Putamen (tissue), 1 donor: ENCODE measurements around the gene RTBDN.
A peak's percentile ranks its signal among the peaks of the same experiment; 100 is the strongest.

Experiments
- DNase-seq: peaks from one replicate; pipeline ENCODE4 v3.0.0-alpha.2; 2016; ENCODE audit warnings: low spot score

RTBDN gene

DNA sequence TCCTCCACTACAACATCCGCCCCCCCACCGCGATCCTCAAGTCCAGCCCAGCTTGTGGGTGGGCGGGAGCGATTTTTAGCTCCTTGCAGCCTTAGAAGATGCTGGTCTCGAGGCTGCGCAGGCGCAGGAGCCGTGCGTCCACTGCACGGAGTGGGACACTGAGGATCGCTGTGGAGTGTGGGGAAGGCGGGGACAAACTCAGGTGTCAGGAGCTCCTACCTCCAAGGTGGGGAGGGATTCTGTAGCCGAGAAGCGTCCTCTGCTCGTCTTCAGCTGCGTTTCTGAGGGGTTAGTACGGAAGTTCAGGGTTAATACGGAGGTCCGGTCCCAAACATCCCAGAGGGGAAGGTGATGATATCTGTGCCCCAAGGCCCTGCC, at the start of gene RTBDN:
Gene RTBDN (minus strand): TSS at position 14 of the 378 bp plus-strand sequence. CDS start 4,600 bp downstream, outside the sequence.
- DNase-seq = no peak

DNA sequence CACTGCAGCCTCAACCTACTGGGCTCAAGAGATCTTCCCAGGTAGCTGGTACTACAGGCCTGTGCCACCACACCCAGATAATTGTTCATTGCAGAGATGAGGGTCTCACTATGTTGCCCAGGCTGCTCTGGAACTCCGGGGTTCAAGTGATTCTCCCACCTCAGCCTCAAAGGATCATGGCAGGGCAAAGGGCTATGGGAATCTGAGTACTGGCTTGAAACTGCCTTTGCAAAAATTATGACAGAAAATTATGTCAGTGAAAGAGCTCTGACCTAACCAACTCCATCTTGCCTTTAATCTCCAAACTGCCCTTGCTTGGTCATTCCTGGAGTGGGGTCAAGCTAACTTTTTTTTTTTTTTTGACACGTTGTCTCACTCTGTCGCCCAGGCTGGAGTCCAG, 48.2 kb upstream of the RTBDN start:
- no peak for DNase-seq

DNA sequence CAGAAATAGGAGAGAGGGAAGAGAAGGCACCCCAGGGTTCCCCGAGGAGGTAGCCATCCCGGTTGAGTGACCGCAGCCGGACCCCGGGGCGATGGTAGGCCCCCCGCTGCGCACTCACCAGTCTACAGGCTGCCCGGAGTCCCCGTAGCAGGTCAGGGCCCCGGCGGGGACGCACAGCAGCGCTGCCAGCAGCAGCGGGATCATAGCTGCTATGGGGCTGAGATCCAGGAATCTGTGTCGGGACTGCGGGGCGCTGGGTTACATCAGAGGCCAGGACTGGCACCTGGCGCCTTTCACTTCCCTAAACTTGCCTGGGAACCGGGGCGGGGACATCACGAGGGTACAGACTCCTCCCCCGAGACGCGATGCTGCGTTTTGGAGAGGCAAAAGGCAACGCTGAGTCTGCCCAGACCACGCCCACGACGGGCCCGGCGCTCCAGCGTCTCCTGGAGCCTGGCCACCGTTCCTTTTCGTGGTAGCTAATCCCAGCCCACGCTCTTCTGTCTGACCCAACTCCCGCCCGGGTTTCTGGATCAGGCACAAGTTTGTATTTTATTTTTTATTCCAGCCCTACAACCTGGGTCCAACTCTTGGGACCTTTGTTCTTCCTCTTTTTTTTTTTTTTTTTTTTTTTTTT, 46.9 kb upstream of the RTBDN start, which contains the start of gene DNASE2:
Gene DNASE2 (minus strand): TSS at position 278 of the 637 bp plus-strand sequence. CDS start 74 bp downstream, at position 204.
- peak; percentile 86 for DNase-seq

GRCh38 chr19:12880551-12881171, 46.3 kb upstream of the RTBDN start:
- DNase-seq = no peak

DNA sequence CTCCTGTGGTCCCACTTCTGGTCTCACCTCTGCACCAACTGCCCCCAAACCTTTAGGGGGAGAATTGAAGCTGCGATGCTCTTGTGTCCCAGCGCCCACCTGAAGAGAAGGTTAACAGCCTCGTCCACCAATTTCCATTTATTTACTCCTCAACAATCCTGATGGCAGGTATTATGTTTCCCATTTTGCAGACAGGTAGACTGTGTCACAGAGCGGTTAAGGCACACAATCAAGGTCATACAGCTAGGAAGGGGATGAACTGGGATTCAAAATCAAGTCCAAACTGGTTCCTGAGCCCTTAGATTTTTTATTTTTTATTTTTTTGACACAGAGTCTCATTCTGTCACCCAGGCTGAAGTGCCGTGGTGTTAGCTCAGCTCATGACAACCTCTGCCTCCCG, 40.7 kb upstream of the RTBDN start:
- DNase-seq = no peak

- DNase-seq = no peak
These were observed 39.7 kb upstream of the RTBDN start for GRCh38 chr19:12873891-12874745.

GRCh38 chr19:12872941-12873890, 38.8 kb upstream of the RTBDN start:
- peak; percentile 40 for DNase-seq

DNA sequence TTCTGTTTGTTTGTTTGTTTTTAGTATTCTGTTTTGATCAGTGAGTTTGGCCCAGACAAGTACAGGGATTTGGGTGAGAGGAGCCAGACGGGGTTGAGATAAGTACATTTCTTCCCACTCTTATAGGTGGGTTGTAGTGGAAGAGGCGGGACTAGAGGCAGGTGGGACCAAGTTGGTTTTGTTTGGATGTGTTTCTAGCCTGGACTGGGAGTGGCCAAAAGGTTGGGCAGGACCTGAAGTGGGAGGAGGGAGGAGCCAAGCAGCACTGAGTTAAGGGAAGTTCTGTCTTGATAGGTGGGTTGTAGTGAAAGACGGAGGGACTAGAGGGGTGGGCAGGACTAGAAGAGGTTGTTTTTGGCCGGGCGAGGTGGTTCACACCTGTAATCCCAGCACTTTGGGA, 37.9 kb upstream of the RTBDN start:
- no peak for DNase-seq

DNA sequence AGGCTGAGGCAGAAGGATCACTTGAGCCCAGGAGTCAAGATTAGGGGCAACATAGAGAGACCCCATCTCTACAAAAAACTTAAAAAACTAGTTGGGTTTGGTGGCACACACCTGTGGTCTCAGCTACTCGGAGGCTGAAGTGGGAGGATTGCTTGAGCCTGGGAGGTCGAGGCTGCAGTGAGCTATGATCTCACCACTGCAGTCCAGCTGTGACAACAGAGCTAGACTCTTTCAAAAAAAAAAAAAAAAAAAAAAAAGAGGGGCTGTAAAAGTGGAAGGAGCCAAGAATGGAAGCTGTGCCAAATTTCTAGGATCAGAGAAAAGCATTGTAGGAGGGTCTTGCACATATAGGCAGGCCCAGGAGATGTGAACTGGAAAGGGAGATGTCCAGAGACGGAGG, 37.3 kb upstream of the RTBDN start:
- no peak for DNase-seq

DNA sequence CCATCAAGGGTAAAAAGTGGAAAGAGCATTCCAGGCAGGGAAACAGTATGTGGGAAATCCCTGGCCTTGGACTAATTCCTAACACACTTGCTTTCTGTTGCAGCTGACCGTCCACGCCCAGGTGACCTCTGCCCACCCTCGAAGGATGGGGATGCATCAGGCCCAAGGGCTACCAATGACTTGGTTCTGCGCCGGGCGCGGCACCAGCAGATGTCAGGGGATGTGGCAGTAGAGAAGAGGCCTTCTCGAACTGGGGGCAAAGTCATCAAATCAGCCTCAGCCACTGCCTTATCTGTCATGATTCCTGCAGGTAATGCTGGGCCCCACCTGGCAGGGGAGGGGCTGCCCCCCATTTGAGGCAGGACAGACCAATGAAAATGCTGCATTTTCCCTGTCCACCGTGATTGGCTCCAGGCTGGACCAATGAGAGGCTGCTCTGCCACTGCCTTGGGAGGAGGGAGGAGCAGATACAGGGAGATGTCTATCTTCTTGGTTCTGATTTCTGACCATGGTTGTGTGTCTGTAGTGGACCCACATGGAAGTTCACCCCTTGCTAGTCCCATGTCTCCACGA, 34.2 kb upstream of the RTBDN start:
- no peak for DNase-seq

- no peak for DNase-seq
These were observed 33.0 kb upstream of the RTBDN start for GRCh38 chr19:12867120-12868099.

DNA sequence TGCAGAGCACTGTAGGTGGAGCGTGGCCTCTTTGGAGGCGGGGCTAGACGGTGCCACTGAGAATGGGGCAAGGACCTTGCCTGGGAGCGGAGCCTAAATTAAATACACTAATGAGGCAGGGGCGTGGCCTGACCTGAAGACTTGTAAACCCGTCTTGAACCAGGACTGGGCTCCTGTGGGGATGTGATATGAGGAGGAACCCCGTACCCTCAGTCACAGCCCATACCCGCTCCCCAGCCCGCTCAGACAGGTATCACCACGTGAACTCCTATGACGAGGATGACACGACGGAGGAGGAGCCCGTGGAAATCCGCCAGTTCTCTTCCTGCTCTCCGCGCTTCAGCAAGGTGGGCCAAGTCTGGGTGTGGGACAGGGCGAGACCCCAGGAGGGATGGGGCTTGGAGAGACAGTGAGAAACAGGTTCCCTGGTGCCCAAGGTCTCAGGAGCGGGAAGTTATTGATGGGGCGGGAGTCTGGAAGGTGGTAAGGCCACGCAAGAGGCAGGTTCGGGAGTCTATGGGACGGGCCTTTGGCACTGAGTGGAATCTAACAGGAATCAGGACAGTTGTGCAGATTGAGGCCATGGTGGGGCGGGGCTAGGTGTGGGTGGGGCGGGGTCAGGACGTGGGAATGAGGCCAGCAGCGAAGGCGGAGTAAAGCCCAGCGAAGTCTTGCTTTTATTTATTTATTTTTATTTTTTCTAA, 32.2 kb upstream of the RTBDN start:
- DNase-seq = no peak

DNA sequence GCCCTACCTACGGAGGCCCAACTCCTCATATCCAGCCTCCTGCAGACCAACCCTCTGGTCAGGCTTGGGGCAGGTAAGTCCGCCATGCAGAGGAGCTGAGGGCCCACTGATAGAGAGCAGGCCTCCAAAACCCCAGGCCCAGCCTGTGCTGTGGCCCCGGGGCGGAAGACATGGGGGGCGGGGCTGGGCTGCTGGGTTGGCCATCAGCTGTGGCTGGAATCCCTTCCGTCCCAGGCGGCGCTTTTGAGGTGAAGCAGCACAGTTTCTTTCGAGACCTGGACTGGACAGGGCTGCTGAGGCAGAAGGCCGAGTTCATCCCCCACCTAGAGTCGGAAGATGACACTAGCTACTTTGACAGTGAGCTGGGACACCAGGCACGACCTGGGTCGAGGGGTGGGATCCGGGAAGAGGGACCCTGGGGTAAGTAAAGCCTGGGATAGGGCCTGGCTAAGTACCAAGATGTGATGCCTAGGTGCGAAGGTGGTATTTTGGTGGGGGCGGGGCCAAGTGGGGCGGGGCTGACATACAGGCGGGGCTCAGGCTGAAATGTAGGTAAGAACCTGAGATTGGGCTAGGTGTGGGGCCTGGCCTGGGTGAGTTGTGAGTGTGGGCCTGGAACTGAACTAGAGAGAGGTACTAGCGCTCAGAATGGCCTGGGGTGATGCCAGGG, 31.5 kb upstream of the RTBDN start:
- DNase-seq = no peak

DNA sequence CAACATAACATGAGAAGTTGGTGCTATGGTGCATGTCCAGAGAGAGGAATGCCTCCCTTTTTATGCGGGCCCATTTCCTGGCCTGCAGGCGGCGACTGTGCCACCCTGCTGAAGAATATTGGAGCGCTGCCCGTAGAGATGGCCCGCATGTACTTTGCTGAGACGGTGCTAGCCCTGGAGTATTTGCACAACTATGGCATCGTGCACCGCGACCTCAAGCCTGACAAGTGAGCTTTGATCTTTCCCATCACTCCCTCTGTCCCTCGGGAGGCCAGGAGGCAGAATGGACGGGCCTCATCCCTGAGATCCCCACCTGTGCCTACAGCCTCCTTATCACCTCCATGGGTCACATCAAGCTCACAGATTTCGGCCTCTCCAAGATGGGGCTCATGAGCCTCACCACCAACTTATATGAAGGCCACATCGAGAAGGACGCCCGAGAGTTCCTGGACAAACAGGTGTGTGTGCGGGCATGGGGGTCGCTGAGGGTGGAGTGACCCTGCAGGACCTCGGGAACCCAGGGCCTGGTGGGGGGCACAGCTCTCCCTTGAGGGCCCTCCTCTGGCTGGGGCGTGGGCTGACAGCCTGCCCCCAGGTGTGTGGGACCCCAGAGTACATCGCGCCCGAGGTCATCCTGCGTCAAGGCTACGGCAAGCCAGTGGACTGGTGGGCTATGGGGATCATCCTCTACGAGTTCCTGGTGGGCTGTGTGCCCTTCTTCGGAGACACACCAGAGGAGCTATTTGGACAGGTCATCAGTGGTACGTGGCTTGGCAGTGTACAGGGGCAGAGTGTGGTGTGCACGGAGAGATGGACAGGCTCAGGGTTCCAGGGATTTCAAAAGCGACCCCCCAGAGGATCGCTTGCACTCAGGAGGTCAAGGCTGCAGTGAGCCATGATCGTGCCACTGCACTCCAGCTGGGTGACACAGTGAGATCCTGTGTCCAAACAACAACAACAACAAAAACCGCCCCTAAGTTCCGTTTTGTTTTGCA, 30.6 kb upstream of the RTBDN start:
- no peak for DNase-seq

- no peak for DNase-seq
These were observed 29.8 kb upstream of the RTBDN start for GRCh38 chr19:12864143-12864542.

DNA sequence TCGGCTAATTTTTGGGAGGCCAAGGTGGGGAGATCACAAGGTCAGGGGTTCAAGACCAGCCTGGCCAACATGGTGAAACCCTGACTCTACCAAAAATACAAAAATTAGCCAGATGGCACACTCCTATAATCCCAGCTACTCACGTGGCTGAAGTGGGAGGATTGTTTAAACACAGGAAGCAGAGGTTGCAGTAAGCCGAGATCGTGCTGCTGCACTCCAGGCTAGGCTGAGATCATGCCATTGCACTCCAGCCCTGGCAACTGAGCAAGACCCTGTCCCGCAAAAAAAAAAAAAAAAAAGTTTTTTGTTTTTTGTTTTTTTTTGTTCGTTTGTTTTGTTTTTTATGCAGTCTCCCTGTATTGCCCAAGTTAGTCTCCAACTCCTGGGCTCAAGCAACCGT, 25.2 kb upstream of the RTBDN start:
- DNase-seq = no peak

DNA sequence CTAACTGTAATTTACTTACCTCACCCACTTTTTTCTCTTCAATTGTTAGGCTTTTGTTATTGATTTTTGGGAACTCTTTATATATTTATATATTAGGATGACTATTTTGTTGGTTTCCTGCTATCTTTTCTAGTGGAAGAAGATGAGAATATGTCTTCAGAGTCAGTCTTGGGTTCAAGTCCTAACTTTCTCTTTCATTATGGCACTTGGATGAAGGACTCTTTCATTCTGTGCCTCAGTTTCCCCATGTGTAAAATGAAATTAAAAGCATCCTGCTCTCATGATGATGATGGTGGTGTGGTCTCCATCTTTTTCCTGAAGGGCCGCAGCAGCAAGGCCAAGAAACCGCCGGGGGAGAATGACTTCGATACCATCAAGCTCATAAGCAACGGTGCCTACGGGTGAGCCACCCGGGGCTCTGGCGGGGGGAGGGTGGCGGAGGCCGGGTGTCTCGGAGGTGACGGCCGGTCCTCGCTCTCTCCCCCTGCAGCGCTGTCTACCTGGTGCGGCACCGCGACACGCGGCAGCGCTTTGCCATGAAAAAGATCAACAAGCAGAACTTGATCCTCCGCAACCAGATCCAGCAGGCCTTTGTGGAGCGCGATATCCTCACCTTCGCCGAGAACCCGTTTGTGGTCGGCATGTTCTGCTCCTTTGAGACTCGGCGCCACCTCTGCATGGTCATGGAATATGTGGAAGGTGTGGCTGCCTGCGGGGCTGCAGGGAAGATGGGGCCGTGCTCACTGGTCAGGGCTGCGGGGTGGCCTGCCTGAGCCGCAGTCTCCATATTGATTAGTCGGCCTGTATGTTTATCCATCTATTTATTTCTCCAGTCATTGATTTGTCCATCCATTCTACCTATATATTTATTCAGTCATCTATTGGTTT, 23.9 kb upstream of the RTBDN start:
- DNase-seq = no peak
